Body of pancreas (tissue), 4 donors: Measurements from ENCODE around the gene MED17.

Source experiments
- POLR2A ChIP-seq, 3 donors: fragments of 450-650 bp; IDR thresholded peaks; one replicate each; pipeline ENCODE4 v1.6.1; 2016; ENCODE audit warnings: antibody characterized with exemption in 3 of 3, mild to moderate bottlenecking in 2 of 3
- TF ChIP-seq, protein P1 (sequence below), 7 experiments: fragments of 450-650 bp in 4 of 7; fragments of 200-600 bp in 3 of 7; sonication (generic) in 3 of 7; IDR thresholded peaks; one replicate each; pipeline ENCODE4 v1.5.1; 2016 to 2019; ENCODE audit warnings: antibody characterized with exemption in 7 of 7

DNA sequence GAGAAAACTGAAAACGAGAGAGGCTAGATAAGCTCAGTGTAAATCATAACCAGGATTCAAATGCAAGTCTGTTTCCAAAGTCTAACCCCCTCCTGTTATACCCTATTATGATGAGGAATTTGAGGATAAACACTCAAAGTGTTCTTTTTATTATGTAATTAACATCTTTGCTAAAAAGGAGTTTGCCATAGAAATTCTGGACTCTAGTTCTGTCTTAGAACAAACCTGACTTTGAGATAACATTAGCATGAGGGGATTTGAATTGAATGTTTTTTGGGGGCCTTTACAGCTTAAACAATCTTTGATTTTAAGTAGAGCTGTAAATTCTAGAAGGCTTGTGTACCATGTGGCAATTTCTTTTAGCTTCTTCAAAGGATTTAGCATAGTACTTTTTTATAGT is 33.1 kb upstream of the MED17 start:
- TF ChIP-seq, protein P1, sequence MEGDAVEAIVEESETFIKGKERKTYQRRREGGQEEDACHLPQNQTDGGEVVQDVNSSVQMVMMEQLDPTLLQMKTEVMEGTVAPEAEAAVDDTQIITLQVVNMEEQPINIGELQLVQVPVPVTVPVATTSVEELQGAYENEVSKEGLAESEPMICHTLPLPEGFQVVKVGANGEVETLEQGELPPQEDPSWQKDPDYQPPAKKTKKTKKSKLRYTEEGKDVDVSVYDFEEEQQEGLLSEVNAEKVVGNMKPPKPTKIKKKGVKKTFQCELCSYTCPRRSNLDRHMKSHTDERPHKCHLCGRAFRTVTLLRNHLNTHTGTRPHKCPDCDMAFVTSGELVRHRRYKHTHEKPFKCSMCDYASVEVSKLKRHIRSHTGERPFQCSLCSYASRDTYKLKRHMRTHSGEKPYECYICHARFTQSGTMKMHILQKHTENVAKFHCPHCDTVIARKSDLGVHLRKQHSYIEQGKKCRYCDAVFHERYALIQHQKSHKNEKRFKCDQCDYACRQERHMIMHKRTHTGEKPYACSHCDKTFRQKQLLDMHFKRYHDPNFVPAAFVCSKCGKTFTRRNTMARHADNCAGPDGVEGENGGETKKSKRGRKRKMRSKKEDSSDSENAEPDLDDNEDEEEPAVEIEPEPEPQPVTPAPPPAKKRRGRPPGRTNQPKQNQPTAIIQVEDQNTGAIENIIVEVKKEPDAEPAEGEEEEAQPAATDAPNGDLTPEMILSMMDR (IDR thresholded peaks at IDR 0.05), result no peak
- no peak for TF ChIP-seq POLR2A (IDR thresholded peaks at IDR 0.05)
